ENCODE data around the gene GRIP2.

GRIP2 gene

GRCh38 chr3:14508966-14509795, 31.0 kb downstream of the GRIP2 start:
- no peak overlapping the region for H3K27ac ChIP-seq
- DNase-seq (ENCODE audit: low read depth, low spot score), result no peak

DNA sequence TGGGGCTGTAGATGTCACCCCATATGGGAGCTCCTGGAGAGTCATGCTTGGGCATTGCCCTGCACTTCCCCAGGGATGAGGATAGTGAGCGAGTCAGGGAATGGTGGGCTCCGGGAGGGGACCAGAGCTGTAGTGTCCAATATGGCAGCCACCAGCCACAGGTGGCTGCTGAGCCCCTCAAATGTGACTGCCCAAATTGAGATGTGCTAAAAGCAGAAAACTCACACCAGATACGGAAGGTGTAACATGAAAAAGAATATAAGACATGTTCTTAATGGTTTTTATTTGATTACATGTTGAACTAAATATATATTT, 31.7 kb downstream of the GRIP2 start:
- H3K27ac ChIP-seq, result no peak overlapping the region
- no peak for DNase-seq (ENCODE audit: low read depth, low spot score)

- no peak for DNase-seq (ENCODE audit: low read depth, low spot score)
- no peak overlapping the region for H3K27ac ChIP-seq
These were observed 32.2 kb downstream of the GRIP2 start for GRCh38 chr3:14507757-14508504.

DNA sequence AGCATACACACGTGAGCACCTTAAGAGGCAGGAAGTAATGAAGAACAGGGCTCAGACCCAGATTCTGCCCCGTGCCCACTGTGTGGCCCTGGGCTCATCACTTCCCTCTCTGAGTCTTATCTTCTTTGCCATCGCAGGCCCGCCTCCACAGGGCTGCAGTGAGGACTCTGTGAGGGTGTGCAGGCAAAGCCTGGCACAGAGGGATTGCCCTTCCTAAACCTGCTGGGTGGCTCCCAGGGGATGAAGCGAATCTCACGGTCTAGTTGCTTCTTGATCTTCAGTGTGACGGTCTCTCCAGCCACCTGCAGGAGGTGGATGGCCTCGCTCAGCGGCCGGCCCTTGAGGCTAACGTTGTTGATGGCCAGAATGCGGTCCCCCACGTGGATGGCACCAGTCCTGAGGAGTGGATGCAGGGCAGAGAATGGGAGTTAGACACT, 32.8 kb downstream of the GRIP2 start:
- no peak for DNase-seq (ENCODE audit: low read depth, low spot score)
- no peak overlapping the region for H3K27ac ChIP-seq

DNA sequence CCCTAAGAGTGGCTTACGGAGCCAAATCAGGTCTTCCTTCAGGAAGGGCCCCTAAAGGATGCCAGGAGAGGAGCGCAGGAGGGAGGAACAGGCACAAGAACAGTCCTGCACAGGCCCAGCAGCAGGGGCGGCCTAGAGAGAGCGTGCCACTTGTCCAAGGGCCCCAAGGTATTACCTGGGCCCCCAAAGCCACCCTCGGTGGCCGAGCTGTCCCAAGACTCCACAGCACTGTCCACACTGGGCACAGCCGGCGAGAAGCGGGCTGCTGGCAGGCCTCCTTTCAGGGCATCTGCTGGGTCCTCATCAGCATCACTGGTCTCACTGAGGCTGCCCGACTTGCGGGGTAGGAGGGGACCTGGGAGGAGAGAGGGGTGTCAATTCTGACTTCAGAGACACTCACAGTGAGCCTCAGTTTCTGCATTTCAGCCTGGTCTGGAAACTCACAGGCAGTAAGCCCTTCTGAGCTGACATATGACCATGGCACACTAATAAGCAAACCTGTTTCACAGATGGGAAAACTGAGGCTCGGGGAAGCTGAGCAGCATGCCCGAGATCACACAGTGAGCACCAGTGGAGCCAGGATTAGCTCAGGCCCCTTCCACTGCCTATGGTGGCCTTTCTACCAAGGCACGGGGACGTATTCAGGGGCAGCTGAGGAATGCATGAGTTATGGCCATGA, 33.4 kb downstream of the GRIP2 start:
- no peak for DNase-seq (ENCODE audit: low read depth, low spot score)
- H3K27ac ChIP-seq, result no peak overlapping the region

GRCh38 chr3:14505803-14506500, 34.2 kb downstream of the GRIP2 start:
- DNase-seq (ENCODE audit: low read depth, low spot score), result no peak
- H3K27ac ChIP-seq, result no peak overlapping the region

DNA sequence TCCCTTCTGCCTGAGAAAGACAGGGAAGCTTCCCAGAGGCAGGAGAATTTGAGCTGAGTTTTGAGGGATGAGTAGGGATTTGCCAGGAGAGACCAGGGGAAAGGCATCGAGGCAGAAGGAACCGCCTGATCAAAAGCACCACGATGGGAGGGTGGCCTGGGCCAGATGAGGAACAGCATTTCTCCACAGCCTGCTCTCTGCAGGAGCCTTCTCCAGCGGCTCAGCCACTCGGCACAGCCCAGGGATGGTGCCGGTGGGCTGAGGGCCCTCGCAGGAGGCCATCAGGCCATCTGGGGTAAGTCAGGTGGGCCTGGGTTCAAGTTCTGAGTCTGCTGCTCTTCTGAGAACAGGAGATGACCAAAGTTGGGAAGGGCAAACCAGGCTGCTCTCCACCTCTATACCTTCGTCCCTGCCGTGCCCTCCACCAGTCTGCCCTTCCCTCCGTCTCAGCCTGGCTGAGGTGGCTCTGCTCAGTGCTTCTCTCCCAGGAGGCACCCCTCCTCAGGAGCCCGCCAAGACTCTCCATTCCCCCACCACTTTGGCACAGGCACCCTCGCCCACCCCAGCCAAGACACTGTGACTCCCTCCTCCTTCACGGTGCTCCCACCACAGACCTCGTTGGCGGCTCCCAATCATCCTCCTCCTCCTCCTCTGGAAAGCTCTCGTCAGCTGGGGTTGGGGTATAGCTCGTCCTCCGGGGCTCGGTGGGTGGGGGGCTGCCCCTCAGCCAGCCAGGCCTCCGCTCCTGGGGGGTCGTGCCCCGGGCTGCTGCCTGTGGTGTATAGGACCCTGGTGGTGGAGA, 34.9 kb downstream of the GRIP2 start:
- no peak for DNase-seq (ENCODE audit: low read depth, low spot score)
- no peak overlapping the region for H3K27ac ChIP-seq

DNA sequence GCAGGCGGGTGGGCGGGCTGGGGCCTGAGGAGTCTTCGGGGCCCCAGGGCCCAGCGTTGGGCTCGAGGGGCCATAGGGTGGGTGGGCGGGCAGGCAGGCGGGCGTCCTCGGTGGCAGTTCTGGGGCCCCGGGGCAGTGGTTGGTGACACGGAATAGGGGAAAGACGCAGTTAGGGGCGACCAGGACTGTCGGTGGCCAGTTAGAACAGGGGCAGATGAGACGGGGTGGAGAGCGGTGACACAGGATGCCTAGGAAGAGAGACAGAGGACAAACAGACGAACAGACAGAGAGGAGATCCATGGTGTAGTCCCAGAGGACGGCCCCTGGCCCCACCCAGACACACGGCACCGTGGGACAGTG, 36.5 kb downstream of the GRIP2 start:
- DNase-seq (ENCODE audit: low read depth, low spot score), result no peak
- no peak overlapping the region for H3K27ac ChIP-seq

GRCh38 chr3:14503033-14503705, 37.0 kb downstream of the GRIP2 start:
- DNase-seq (ENCODE audit: low read depth, low spot score), result no peak
- no peak overlapping the region for H3K27ac ChIP-seq

- H3K27ac ChIP-seq, result no peak overlapping the region
- no peak for DNase-seq (ENCODE audit: low read depth, low spot score)
These were observed 37.7 kb downstream of the GRIP2 start for GRCh38 chr3:14502472-14502871.

- DNase-seq (ENCODE audit: low read depth, low spot score), result no peak
- no peak overlapping the region for H3K27ac ChIP-seq
These were observed 42.8 kb downstream of the GRIP2 start for GRCh38 chr3:14497321-14497720.

DNA sequence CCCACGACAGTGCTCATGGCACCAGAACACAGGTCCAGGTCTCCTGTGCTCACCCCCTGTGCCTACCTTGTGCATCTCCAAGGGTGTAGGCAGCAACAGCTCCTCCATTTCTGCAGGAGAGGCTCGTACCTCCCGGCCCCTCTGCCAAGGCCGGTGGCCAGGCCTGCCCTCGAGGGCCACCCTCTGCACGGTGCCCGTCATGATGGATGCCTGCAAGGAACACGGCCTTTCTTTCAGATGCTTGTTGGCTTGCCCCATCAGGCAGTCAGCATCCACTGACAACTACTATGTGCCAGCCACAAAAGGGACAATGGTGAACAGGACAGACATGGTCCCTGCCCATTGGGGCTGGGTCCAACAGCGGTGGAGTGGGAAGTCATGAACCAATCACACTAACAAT, 43.8 kb downstream of the GRIP2 start:
- H3K27ac ChIP-seq, result no peak overlapping the region
- no peak for DNase-seq (ENCODE audit: low read depth, low spot score)

DNA sequence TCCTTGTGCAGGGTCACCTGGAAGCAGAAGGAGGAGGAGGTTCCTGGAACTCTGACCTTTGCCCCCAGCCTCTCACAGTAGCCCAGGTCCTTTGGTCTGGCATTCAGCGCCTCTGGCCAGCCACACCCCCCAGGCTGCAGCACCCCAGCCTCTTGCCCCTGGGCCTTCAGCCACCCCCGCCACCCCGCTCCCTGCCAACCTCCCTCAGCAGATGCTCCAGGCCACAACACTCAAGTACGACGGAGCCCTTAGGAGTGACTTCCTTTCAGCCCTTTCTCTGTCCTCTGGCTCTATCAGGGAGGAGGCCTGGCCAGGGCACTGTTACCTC, 45.2 kb downstream of the GRIP2 start:
- DNase-seq (ENCODE audit: low read depth, low spot score), result no peak
- H3K27ac ChIP-seq, result no peak overlapping the region

- H3K27ac ChIP-seq, result no peak overlapping the region
- DNase-seq (ENCODE audit: low read depth, low spot score), result no peak
These were observed 45.7 kb downstream of the GRIP2 start for GRCh38 chr3:14494279-14494972.

GRCh38 chr3:14492948-14493881, 46.9 kb downstream of the GRIP2 start:
- no peak overlapping the region for H3K27ac ChIP-seq
- no peak for DNase-seq (ENCODE audit: low read depth, low spot score)

GRCh38 chr3:14491396-14492190, 48.5 kb downstream of the GRIP2 start:
- DNase-seq (ENCODE audit: low read depth, low spot score), result no peak
- peak overlapping the region; percentile 46 for H3K27ac ChIP-seq

- peak overlapping the region; percentile 46 for H3K27ac ChIP-seq
- DNase-seq (ENCODE audit: low read depth, low spot score), result peak; percentile 44
These were observed 49.3 kb downstream of the GRIP2 start for GRCh38 chr3:14490831-14491230.

Measured in epithelial cell of prostate (primary cell).